Right lobe of liver (tissue), 6 donors: ENCODE results near the gene STBD1. TPM values are rescaled to one million over a fixed set of nuclear protein-coding genes. Genes with fewer than 3 reads are reported as not detected.
"Not testable (repeated sequence)": the region's sequence is repeated elsewhere in the genome, so short reads cannot be mapped to it uniquely, and the experiment has no call there.

Experiments
- ATAC-seq, 4 donors: fragments of 200-7000 bp; cut with Tn5 transposase; one replicate each; pipeline ENCODE4 v1.9.1; 2020; ENCODE audit warnings: mild to moderate bottlenecking in 4 of 4, moderate library complexity in 4 of 4
- DNase-seq, 3 donors: peaks; one replicate each; pipeline ENCODE4 v3.0.0-alpha.2; 2020
- H3K27ac ChIP-seq, 3 donors: fragments of 200-600 bp; one replicate each; pipeline ENCODE4 v1.8.0; 2022
- H3K27me3 ChIP-seq, 2 donors: fragments of 200-600 bp; one replicate each; pipeline ENCODE4 v1.8.0; 2022
- H3K36me3 ChIP-seq, 4 donors: fragments of 200-600 bp; sonication (generic) in 1 of 4; one replicate each; pipeline versions ENCODE4 v1.5.1 to v1.8.0; 2017 to 2022; ENCODE audit warnings: control low read depth in 1 of 4
- H3K4me1 ChIP-seq, 4 donors: fragments of 200-600 bp; sonication (generic) in 1 of 4; one replicate each; pipeline versions ENCODE4 v1.5.1 to v1.8.0; 2017 to 2022; ENCODE audit warnings: control low read depth in 1 of 4
- H3K4me3 ChIP-seq, 3 donors: fragments of 200-600 bp; one replicate each; pipeline ENCODE4 v1.8.0; 2022
- H3K9me3 ChIP-seq, 4 donors: fragments of 200-600 bp; sonication (generic) in 1 of 4; one replicate each; pipeline versions ENCODE4 v1.5.1 to v1.8.0; 2017 to 2022; ENCODE audit warnings: control low read depth in 1 of 4
- CTCF ChIP-seq, 4 donors: fragments of 200-600 bp in 3 of 4; fragments of 450-650 bp in 1 of 4; IDR thresholded peaks; one replicate each; pipeline versions ENCODE4 v1.5.1 to v1.8.0; 2016 to 2022; ENCODE audit warnings: antibody characterized with exemption in 4 of 4, mild to moderate bottlenecking in 2 of 4
- POLR2A ChIP-seq: fragments of 450-650 bp; IDR thresholded peaks from one replicate; pipeline ENCODE4 v1.6.1; 2017; ENCODE audit warnings: antibody characterized with exemption, mild to moderate bottlenecking
- WGBS: methylation state at CpG from one replicate; pipeline ENCODE4 v1.1.6; 2018; ENCODE audit warnings: low coverage, low lambda C conversion rate; ENCODE audit not compliant: insufficient coverage; ENCODE audit errors: missing lambda C conversion rate; 5-methylcytosine and 5-hydroxymethylcytosine counted together
- intact Hi-C, 2 donors: fragments of 100-400 bp; cut with DNase I; formaldehyde crosslinking; loops; one replicate each; pipeline versions ENCODE4 v1.11.2 to v1.14.1; 2022
- total RNA-seq, 6 experiments: library from RNA; depleted of rRNA in 2 of 6; stranded (reverse); fragments of >200 nt in 2 of 6; fragmentation: NEBNext Ultra II Directional in 3 of 6; extraction: Animal tissue kit (Norgen Biotek cat#: 25700) in 3 of 6; gene quantifications; one replicate each; pipeline versions ENCODE4 v1.1.0 to v1.2.4, GENCODE V29; 2016 to 2023
- donor health status: DM: no; HTN: yes; CAD: no.
- donor health status: DM: no; HTN: no; CAD: no.
- donor health status: DM: no; HTN: no; CAD: no.
- donor health status: DM: no; HTN: yes; CAD: no.
- donor health status: DM: no; HTN: yes; CAD: no.

Gene STBD1
- total RNA-seq, 6 experiments from 2014 or later, result 16.3 to 53.5 (median 37.6) TPM

GRCh38 chr4:76279462-76279861 lies 27.1 kb upstream of the STBD1 start:
- Histone ChIP-seq H3K36me3 (no peaks in the 10 kb centered on the region), H3K27ac (peak overlapping the region; percentile 78 to 97 (median 93)), H3K27me3 (no peaks in the 10 kb centered on the region), H3K4me1 (peaks cover 2 to 58% (median 19%) of the 10 kb centered on the region in 4 donors), H3K9me3 (no peaks in the 10 kb centered on the region), H3K4me3 (no peak overlapping the region)
- ATAC-seq (no peak), DNase-seq (no peak)
- intact Hi-C loops, result no loop called here
- WGBS, result 40% methylated on average over 4 of the region's 4 CpGs
- TF ChIP-seq POLR2A, result no peak
- TF ChIP-seq CTCF (IDR thresholded peaks at IDR 0.05), result no peak

GRCh38 chr4:76280488-76281441 lies 25.8 kb upstream of the STBD1 start:
- Histone ChIP-seq H3K27ac (peak overlapping the region; percentile 57 to 97 (median 93)), H3K36me3 (no peaks in the 10 kb centered on the region), H3K4me1 (peaks cover 2 to 49% (median 15%) of the 10 kb centered on the region in 4 donors), H3K9me3 (no peaks in the 10 kb centered on the region), H3K27me3 (no peaks in the 10 kb centered on the region), H3K4me3 (no peak overlapping the region)
- intact Hi-C loops, result no loop called here
- 34% methylated on average over 5 of the region's 6 CpGs for WGBS
- TF ChIP-seq POLR2A (no peak), CTCF (IDR thresholded peaks at IDR 0.05) (no peak)
- ATAC-seq (peak; percentile 29 to 60 (median 44)), DNase-seq (no peak)

- H3K4me3 ChIP-seq, H3K36me3 ChIP-seq, H3K27me3 ChIP-seq, intact Hi-C loops, H3K9me3 ChIP-seq: not testable (repeated sequence)
- 36% methylated on average over 6 of the region's 6 CpGs for WGBS
- H3K27ac ChIP-seq, result peak overlapping the region; percentile 57 to 97 (median 93)
- H3K4me1 ChIP-seq, result peaks cover 2 to 42% (median 14%) of the 10 kb centered on the region in 4 donors
- peak; percentile 21 to 65 (median 37) for ATAC-seq
- DNase-seq, result peak; percentile 70 to 83 (median 79)
These were observed 24.9 kb upstream of the STBD1 start for GRCh38 chr4:76281594-76281993.

GRCh38 chr4:76282941-76283689 lies 23.4 kb upstream of the STBD1 start:
- no peaks in the 10 kb centered on the region for H3K27me3 ChIP-seq
- ATAC-seq (no peak), DNase-seq (no peak)
- no peak for TF ChIP-seq CTCF (IDR thresholded peaks at IDR 0.05)
- no peak for TF ChIP-seq POLR2A
- intact Hi-C loops, result no loop called here
- no peaks in the 10 kb centered on the region for H3K9me3 ChIP-seq
- H3K4me3 ChIP-seq, result no peak overlapping the region
- no peaks in the 10 kb centered on the region for H3K36me3 ChIP-seq
- H3K4me1 ChIP-seq, result peaks cover 2 to 35% (median 11%) of the 10 kb centered on the region in 4 donors
- no peak overlapping the region for H3K27ac ChIP-seq
- WGBS, result 74% methylated on average over 5 of the region's 6 CpGs

GRCh38 chr4:76283900-76284299 lies 22.6 kb upstream of the STBD1 start:
- H3K4me3 ChIP-seq, result no peak overlapping the region
- no peaks in the 10 kb centered on the region for H3K27me3 ChIP-seq
- no peak for DNase-seq
- H3K36me3 ChIP-seq, result no peaks in the 10 kb centered on the region
- no peaks in the 10 kb centered on the region for H3K9me3 ChIP-seq
- H3K27ac ChIP-seq, result no peak overlapping the region
- intact Hi-C loops, result no loop called here
- peaks cover 0 to 27% (median 11%) of the 10 kb centered on the region in 4 donors for H3K4me1 ChIP-seq
- 78% methylated on average over 4 of the region's 4 CpGs for WGBS
- ATAC-seq, result no peak
- TF ChIP-seq POLR2A (no peak), CTCF (IDR thresholded peaks at IDR 0.05) (no peak)

- DNase-seq, H3K9me3 ChIP-seq, H3K27ac ChIP-seq, H3K4me3 ChIP-seq, intact Hi-C loops, ATAC-seq, H3K27me3 ChIP-seq, H3K36me3 ChIP-seq: not testable (repeated sequence)
- H3K4me1 ChIP-seq, result peaks cover 0 to 14% (median 7%) of the 10 kb centered on the region in 4 donors
- WGBS, result 75% methylated on average over 2 of the region's 3 CpGs
These were observed 18.7 kb upstream of the STBD1 start for GRCh38 chr4:76287811-76288210.
